ENCODE results near the gene SLC17A9. TPM values are rescaled to one million over a fixed set of nuclear protein-coding genes. Genes with fewer than 3 reads are reported as not detected.

Gene SLC17A9
- polyA plus RNA-seq, 3 donors, result 0.81 to 31.3 (median 0.82) TPM

DNA sequence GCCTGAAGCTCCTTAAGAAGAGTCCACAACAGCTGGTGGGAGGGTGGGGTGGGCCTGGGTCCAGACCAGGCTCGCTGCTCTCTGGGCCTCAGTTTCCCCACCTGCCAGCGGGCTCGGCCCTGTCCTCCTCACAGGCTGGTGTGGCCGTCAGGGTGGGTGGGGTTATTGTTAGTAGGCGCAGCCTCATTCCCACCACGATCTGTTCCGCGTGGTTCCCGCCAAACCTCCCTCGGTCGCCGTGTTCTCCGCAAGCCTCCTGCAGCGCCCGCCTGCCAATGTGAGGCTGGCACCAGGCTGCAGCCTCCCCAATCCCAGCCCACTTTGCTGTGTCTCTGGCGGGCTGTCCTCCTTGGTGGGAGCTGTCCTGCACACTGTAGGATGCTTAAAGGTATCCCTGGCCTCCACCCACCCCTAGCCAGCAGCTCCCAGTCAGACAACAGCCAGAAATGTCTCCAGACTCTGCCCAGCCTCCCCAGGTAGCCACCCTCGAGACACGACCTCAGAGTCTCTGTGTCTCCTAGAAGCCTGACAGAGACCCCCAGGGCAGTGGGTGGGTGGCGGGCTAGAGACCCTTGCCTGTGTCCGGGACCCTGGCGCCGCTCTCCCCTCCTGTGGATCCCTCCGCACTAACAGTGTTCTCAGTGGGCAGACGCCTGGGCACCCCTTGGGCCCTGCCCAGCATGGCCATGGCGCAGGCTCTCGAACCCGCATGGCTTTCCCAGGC is 15.3 kb downstream of the SLC17A9 start:
- Histone ChIP-seq H3K9ac (ENCODE audit: insufficient read depth, low read length, poor library complexity, severe bottlenecking) (no peak overlapping the region), H3K4me1 (ENCODE audit: control insufficient read depth in 1 of 2, insufficient read depth in 2 of 2, low read length in 2 of 2) (peaks cover 5 to 6% of the 10 kb centered on the region in 2 donors), H3K4me3 (replicated peaks in 1 of 3; ENCODE audit: low read depth in 2 of 3, low read length in 3 of 3) (no peak overlapping the region), H3K4me2 (replicated peaks; ENCODE audit: extremely low read depth, low read length, poor library complexity, severe bottlenecking) (no peak overlapping the region), H3K79me2 (ENCODE audit: insufficient read depth, low read length) (no peaks in the 10 kb centered on the region), H3K9me3 (replicated peaks in 1 of 2; ENCODE audit: control insufficient read depth in 1 of 2, insufficient read depth in 1 of 2, low read length in 2 of 2) (peaks cover 0 to 2% of the 10 kb centered on the region in 2 donors), H3K27me3 (ENCODE audit: control insufficient read depth in 2 of 2, insufficient read depth in 2 of 2, low read length in 2 of 2) (peaks cover 2 to 22% of the 10 kb centered on the region in 2 donors), H3K27ac (ENCODE audit: low read depth in 1 of 2, low read length in 2 of 2) (no peak overlapping the region), H3K36me3 (replicated peaks in 1 of 2; ENCODE audit: control insufficient read depth in 1 of 2, insufficient read depth in 2 of 2, low read length in 2 of 2) (peaks cover 9 to 25% of the 10 kb centered on the region in 2 donors), H2AFZ (ENCODE audit: insufficient read depth, low read depth, low read length, poor library complexity, severe bottlenecking) (no peak overlapping the region), H4K20me1 (ENCODE audit: insufficient read depth, low read length) (no peaks in the 10 kb centered on the region)
- peaks cover 25 to 34% (median 32%) of the 10 kb centered on the region in 3 donors for H3K27me3 Mint-ChIP-seq (ENCODE audit: low read depth in 3 of 3)
- TF ChIP-seq, protein P1, sequence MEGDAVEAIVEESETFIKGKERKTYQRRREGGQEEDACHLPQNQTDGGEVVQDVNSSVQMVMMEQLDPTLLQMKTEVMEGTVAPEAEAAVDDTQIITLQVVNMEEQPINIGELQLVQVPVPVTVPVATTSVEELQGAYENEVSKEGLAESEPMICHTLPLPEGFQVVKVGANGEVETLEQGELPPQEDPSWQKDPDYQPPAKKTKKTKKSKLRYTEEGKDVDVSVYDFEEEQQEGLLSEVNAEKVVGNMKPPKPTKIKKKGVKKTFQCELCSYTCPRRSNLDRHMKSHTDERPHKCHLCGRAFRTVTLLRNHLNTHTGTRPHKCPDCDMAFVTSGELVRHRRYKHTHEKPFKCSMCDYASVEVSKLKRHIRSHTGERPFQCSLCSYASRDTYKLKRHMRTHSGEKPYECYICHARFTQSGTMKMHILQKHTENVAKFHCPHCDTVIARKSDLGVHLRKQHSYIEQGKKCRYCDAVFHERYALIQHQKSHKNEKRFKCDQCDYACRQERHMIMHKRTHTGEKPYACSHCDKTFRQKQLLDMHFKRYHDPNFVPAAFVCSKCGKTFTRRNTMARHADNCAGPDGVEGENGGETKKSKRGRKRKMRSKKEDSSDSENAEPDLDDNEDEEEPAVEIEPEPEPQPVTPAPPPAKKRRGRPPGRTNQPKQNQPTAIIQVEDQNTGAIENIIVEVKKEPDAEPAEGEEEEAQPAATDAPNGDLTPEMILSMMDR (IDR thresholded peaks at IDR 0.05), result no peak
- peaks cover 11% of the 10 kb centered on the region for H3K4me1 Mint-ChIP-seq
- peaks cover 16 to 37% of the 10 kb centered on the region in 2 donors for H3K36me3 Mint-ChIP-seq
- H3K9me3 Mint-ChIP-seq, result peaks cover 0 to 6% (median 0%) of the 10 kb centered on the region in 7 donors
- H3K27ac Mint-ChIP-seq, result no peak overlapping the region
- intact Hi-C loops (cut with micrococcal nuclease), result no loop called here
- no peak overlapping the region for H3K4me3 Mint-ChIP-seq
- WGBS (ENCODE audit: insufficient coverage), result 90% methylated on average over 19 of the region's 27 CpGs
- DNase-seq, result no peak

DNA sequence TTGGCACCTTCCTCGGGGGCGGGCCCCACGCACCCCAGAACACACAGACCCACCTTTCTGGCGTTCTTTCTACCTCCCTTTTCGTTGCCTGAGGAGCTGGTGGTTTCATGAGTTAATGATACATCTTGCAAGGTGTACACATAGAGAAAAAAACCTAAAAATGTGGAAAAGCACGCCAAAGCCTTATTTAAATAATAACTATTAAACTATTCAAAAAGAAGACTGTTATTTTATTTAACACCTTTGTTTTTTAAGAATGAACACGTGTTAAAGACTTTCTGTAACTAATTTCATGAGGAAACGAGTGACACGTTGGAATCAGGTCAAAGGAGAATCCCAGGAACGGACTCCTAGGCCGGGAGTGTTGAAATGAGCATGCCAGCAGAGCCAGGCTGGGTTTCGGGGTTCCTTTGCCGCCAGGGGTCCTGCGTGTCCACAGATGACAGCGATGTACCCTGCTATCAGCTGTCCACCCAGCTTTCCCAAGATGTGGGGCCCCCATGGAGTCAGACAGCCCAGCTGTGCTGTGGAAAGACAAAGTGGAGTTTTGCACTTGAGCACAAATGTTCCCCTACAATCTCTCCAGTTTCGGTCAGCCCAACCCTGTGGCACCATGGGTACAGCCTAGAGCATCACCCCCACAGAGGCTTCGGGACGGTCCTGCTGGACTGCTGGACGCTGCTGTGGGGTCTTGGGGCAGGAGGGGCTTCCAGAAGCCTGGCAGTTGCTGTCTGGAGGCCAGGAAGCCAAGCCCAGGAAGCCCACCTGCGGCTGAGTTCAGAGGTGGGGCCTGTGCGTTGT is 16.1 kb downstream of the SLC17A9 start:
- Mint-ChIP-seq H3K36me3 (peaks cover 13 to 31% of the 10 kb centered on the region in 2 donors), H3K9me3 (peaks cover 0 to 6% (median 2%) of the 10 kb centered on the region in 7 donors), H3K4me1 (peaks cover 14% of the 10 kb centered on the region), H3K27ac (no peak overlapping the region), H3K27me3 (ENCODE audit: low read depth in 3 of 3) (peaks cover 32 to 42% (median 39%) of the 10 kb centered on the region in 3 donors), H3K4me3 (peak overlapping the region in 1 of 2 donors; percentile 40)
- no peak overlapping the region for H3K27ac ChIP-seq (ENCODE audit: low read depth in 1 of 2, low read length in 2 of 2)
- H4K20me1 ChIP-seq (ENCODE audit: insufficient read depth, low read length), result no peaks in the 10 kb centered on the region
- peaks cover 7 to 30% of the 10 kb centered on the region in 2 donors for H3K27me3 ChIP-seq (ENCODE audit: control insufficient read depth in 2 of 2, insufficient read depth in 2 of 2, low read length in 2 of 2)
- no peak overlapping the region for H3K4me2 ChIP-seq (replicated peaks; ENCODE audit: extremely low read depth, low read length, poor library complexity, severe bottlenecking)
- H3K79me2 ChIP-seq (ENCODE audit: insufficient read depth, low read length), result no peaks in the 10 kb centered on the region
- peaks cover 6 to 8% of the 10 kb centered on the region in 2 donors for H3K4me1 ChIP-seq (ENCODE audit: control insufficient read depth in 1 of 2, insufficient read depth in 2 of 2, low read length in 2 of 2)
- 78% methylated on average over 9 of the region's 21 CpGs for WGBS (ENCODE audit: insufficient coverage)
- no peak overlapping the region for H3K9ac ChIP-seq (ENCODE audit: insufficient read depth, low read length, poor library complexity, severe bottlenecking)
- H3K36me3 ChIP-seq (replicated peaks in 1 of 2; ENCODE audit: control insufficient read depth in 1 of 2, insufficient read depth in 2 of 2, low read length in 2 of 2), result peaks cover 7 to 17% of the 10 kb centered on the region in 2 donors
- H3K9me3 ChIP-seq (replicated peaks in 1 of 2; ENCODE audit: control insufficient read depth in 1 of 2, insufficient read depth in 1 of 2, low read length in 2 of 2), result peaks cover 0 to 3% of the 10 kb centered on the region in 2 donors
- H3K4me3 ChIP-seq (replicated peaks in 1 of 3; ENCODE audit: low read depth in 2 of 3, low read length in 3 of 3), result no peak overlapping the region
- intact Hi-C loops (cut with micrococcal nuclease), result no loop called here
- TF ChIP-seq, protein P1 (IDR thresholded peaks at IDR 0.05), result no peak
- H2AFZ ChIP-seq (ENCODE audit: insufficient read depth, low read depth, low read length, poor library complexity, severe bottlenecking), result no peak overlapping the region
- DNase-seq, result no peak
